ENCODE results near the gene METTL16. TPM values are rescaled to one million over a fixed set of nuclear protein-coding genes. Genes with fewer than 3 reads are reported as not detected.

METTL16 gene
- polyA plus RNA-seq, 1 experiment, result 10.4 TPM

DNA sequence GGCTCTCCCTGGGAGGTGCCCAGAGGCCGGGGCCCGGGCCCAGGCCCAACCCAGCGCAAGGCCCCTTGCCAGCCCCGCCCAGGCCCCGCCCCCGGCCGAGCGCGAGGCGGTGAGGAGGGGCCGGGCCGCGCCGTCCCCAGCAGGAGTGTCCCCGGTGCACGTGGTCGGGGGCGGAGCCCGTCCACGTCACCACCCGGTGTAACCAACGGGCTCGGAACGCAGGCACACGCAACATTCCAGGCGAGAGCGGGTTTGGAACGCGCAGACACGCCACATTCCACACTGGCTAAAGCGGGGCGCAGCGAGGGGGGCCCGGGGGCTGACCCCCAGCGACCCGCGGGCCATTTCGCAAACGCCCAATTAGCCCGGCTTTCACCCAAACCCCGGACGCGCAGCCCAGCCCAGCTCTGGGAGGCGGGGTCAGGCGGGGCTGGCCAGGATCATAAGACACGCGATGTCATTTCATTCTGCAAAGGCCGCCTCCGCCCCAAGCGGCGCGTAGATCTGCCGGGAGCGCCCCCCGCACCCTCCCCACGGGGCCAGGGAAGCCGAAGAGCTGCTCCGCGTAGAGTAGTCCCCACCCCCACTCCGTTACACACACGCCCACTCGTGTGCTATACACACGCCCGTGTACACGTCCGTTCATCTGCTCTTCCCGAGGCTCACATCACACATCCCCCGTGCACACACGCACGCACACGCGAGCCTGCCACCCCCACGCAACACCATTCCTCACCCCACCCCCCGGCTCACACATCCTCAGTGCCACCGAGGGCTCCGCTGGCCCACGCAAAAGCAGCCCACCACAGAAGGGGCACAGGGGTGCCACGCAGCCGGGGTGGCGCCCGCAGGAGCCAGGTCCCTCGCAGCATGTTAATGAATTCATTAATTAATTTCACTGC lies 111.9 kb downstream of the METTL16 start:
- ChIA-PET CTCF (interaction anchor here (0.6 to 1.5 kb wide), 4 partner anchors 17 to 311 kb away, joined by 3 to 8 read pairs (median 4); no protein-coding TSS in a partner anchor), POLR2A (no interaction called here)
- peak; percentile 73 for DNase-seq (ENCODE audit: low read depth)
- H3K27me3 ChIP-seq (ENCODE audit: control insufficient read depth, insufficient read depth, low read length), result no peaks in the 10 kb centered on the region
- TF ChIP-seq, protein P1, sequence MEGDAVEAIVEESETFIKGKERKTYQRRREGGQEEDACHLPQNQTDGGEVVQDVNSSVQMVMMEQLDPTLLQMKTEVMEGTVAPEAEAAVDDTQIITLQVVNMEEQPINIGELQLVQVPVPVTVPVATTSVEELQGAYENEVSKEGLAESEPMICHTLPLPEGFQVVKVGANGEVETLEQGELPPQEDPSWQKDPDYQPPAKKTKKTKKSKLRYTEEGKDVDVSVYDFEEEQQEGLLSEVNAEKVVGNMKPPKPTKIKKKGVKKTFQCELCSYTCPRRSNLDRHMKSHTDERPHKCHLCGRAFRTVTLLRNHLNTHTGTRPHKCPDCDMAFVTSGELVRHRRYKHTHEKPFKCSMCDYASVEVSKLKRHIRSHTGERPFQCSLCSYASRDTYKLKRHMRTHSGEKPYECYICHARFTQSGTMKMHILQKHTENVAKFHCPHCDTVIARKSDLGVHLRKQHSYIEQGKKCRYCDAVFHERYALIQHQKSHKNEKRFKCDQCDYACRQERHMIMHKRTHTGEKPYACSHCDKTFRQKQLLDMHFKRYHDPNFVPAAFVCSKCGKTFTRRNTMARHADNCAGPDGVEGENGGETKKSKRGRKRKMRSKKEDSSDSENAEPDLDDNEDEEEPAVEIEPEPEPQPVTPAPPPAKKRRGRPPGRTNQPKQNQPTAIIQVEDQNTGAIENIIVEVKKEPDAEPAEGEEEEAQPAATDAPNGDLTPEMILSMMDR (IDR thresholded peaks at IDR 0.05; ENCODE audit: insufficient read depth, low read depth, low read length), result no peak
- H3K36me3 ChIP-seq (ENCODE audit: control insufficient read depth, insufficient read depth, low read length), result peaks cover 1% of the 10 kb centered on the region; the same call in 1 of the 2 replicates
- peak overlapping the region; percentile 99 for H3K4me3 ChIP-seq (ENCODE audit: low read depth, low read length)

DNA sequence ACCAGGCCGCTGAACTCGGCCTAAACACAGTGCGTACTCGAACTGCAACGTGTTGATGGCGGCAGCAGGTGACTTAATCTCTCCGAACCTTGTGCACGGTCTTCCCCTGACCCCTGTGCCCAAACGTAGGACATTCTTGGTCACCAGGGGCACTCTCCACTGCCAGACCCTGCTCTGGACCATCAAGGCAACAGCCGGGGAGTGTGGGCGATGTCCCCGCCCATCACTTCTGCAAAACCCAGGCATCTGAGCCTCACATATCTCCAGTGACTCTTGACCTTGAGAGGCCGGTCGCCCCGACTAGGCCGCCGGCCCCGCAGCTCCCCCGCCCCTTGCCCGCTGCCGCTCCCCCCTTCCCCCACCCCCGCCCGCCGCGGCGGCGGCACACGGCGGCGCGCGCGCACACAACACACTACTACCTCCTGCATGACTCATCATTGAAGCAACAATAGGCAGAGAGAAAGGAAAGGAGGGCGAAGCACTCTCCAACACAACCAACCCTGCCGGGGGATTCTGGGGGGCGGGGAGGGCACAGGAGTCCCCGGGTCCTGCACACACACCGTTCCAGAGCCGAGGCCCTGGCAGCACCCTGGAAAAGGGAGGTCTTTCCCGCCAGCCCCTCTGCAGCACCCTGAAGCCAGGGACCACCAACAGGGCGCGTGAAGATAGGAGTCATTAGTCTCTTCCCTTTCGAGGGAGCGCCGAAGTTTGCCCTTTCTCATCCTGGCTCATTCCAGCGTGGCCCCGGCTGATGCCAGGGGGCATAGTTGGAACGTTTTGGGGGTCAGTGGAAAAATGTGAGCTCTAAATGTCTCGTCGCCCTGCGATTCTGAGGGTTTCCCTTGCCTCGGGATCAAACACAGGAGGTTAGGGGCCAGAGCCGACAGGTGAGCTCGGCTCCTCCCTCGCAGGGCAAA lies 112.8 kb downstream of the METTL16 start:
- Histone ChIP-seq H3K36me3 (ENCODE audit: control insufficient read depth, insufficient read depth, low read length) (peaks cover 1% of the 10 kb centered on the region; the same call in 1 of the 2 replicates), H3K4me3 (ENCODE audit: low read depth, low read length) (peak overlapping the region; percentile 99), H3K27me3 (ENCODE audit: control insufficient read depth, insufficient read depth, low read length) (no peaks in the 10 kb centered on the region)
- ChIA-PET POLR2A (no interaction called here), CTCF (interaction anchor here (1.1 to 1.5 kb wide), 3 partner anchors 16 to 17 kb away, joined by 4 to 8 read pairs (median 5); no protein-coding TSS in a partner anchor)
- no peak for DNase-seq (ENCODE audit: low read depth)
- TF ChIP-seq, protein P1 (IDR thresholded peaks at IDR 0.05; ENCODE audit: insufficient read depth, low read depth, low read length), result no peak

DNA sequence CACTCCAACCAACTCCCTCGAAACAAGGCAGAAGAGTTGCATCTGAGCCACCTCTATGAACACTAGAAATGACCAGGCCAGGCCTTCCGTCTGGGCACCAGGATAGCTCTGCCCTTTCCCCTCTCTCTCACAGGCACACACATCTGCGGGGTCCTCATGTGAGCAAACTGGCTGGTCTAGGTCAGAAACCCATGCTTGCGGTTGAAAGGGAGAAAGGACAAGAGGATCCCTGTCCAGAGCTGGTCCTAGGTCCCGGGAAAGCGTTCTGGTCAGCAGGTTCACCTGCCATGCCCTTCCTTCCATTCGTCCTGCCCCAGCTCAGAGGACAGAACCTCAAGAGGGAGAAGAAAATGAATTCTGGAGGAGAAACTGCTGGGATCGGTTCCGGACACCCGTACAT lies 113.5 kb downstream of the METTL16 start:
- TF ChIP-seq, protein P1 (IDR thresholded peaks at IDR 0.05; ENCODE audit: insufficient read depth, low read depth, low read length), result no peak
- Histone ChIP-seq H3K36me3 (ENCODE audit: control insufficient read depth, insufficient read depth, low read length) (peaks cover 1% of the 10 kb centered on the region; the same call in 1 of the 2 replicates), H3K4me3 (ENCODE audit: low read depth, low read length) (peak overlapping the region; percentile 99; the same call in 1 of the 2 replicates), H3K27me3 (ENCODE audit: control insufficient read depth, insufficient read depth, low read length) (no peaks in the 10 kb centered on the region)
- POLR2A ChIA-PET, result no interaction called here
- CTCF ChIA-PET, result interaction anchor here (1.4 kb wide), 1 partner anchor 16 kb away, joined by 5 read pairs; no protein-coding TSS in a partner anchor
- DNase-seq (ENCODE audit: low read depth), result no peak

DNA sequence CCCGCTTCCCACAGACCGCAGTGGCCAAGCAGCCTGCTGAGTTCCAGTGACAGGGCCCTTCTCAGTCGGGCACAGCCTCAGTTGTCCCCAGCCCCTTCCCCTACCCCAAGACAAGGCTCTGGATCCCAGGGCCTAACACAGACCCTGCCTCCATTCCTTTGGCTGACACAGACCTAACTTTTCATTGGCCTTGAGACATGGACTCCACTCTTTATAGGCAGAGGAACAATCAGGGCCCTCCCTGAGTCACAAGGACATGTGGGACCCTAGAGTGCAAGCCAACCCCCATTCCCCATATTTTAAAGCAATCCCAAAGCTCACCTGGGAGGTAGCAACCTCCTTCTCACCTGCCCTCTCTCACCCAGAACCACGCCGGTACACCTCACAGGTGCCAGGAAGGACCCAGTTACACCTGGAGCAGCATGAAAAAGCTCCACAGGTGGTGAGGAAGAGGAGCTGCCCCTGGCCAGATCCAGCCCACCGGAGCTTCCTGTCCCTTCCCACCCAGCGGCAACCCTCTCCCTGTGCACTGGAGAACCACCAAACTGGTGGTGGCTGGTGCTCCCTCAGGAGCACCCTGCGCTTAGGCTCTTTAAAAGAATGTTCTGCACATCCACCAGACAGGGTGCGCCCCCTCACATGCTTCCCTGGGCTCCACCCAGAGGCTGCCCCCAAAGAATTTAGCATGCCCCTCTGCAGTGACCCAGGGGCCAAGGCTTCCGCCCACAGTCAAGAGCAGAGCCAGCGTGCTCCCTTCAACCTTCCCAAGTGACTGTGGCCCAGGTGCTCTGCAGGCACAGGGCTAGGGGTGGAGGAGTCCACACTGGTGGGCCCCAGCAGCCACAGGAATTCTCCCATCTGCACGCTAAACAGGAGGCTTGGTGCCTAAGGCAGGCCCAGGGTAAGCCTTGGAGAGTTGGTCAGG lies 114.2 kb downstream of the METTL16 start:
- ChIA-PET CTCF (interaction anchor here (1.4 kb wide), 1 partner anchor 15 kb away, joined by 5 read pairs; no protein-coding TSS in a partner anchor), POLR2A (no interaction called here)
- Histone ChIP-seq H3K36me3 (ENCODE audit: control insufficient read depth, insufficient read depth, low read length) (peaks cover 1% of the 10 kb centered on the region; the same call in 1 of the 2 replicates), H3K4me3 (ENCODE audit: low read depth, low read length) (peak overlapping the region; percentile 27), H3K27me3 (ENCODE audit: control insufficient read depth, insufficient read depth, low read length) (no peaks in the 10 kb centered on the region)
- TF ChIP-seq, protein P1 (IDR thresholded peaks at IDR 0.05; ENCODE audit: insufficient read depth, low read depth, low read length), result no peak
- DNase-seq (ENCODE audit: low read depth), result no peak

Measured in BJ (cell line).